GM12892 (cell line): ENCODE results near the gene ZNF763.

Experiments
- POLR2A ChIP-seq: IDR thresholded peaks from 2 replicates; pipeline ENCODE4 v1.6.1; 2011; ENCODE audit warnings: low read depth, low read length, control low read depth
- POLR2AphosphoS5 ChIP-seq: IDR thresholded peaks from 2 replicates; pipeline ENCODE4 v1.6.1; 2011; ENCODE audit warnings: low read depth, low read length, control low read depth

GRCh38 chr19:12000152-12000981, 35.5 kb downstream of the ZNF763 start:
- no peak for TF ChIP-seq POLR2AphosphoS5
- TF ChIP-seq POLR2A = no peak
